Stimulated activated CD8-positive, alpha-beta memory T cell treated with anti-CD3 and anti-CD28 coated beads, Interleukin-15, amount 100 ng/mL, for 24 hours (primary cell): ENCODE results near the gene SESTD1.
"Not testable (repeated sequence)": the region's sequence is repeated elsewhere in the genome, so short reads cannot be mapped to it uniquely, and the experiment has no call there.

Experiments
- DNase-seq: peaks from one replicate; pipeline ENCODE4 v3.0.0-alpha.2; 2020; ENCODE audit warnings: low read depth

SESTD1 gene

GRCh38 chr2:179268277-179268925 is 3.8 kb upstream of the SESTD1 start:
- DNase-seq, result no peak

GRCh38 chr2:179266271-179266670 is 1.6 kb upstream of the SESTD1 start:
- no peak for DNase-seq

DNA sequence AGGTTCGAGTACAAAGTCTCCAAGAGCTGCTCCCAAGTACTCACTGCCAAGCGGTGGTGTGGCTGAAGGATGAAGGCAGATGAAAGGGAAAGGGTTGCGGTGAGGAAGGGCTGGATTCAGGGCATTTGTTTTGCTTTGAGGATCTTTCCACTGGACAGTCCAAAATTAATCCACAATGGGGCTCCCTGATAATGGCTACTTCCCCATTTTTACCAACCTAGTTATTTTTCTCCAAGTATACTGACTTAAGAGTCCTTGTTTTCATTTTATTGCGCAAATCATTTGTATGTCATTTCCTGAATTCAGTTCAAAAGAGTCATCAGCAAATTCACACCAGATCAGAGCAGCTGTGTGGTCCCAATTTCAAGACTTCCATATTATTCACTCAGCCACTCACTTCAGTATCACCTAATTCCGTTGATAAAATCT is 464 bp upstream of the SESTD1 start:
- no peak for DNase-seq

DNA sequence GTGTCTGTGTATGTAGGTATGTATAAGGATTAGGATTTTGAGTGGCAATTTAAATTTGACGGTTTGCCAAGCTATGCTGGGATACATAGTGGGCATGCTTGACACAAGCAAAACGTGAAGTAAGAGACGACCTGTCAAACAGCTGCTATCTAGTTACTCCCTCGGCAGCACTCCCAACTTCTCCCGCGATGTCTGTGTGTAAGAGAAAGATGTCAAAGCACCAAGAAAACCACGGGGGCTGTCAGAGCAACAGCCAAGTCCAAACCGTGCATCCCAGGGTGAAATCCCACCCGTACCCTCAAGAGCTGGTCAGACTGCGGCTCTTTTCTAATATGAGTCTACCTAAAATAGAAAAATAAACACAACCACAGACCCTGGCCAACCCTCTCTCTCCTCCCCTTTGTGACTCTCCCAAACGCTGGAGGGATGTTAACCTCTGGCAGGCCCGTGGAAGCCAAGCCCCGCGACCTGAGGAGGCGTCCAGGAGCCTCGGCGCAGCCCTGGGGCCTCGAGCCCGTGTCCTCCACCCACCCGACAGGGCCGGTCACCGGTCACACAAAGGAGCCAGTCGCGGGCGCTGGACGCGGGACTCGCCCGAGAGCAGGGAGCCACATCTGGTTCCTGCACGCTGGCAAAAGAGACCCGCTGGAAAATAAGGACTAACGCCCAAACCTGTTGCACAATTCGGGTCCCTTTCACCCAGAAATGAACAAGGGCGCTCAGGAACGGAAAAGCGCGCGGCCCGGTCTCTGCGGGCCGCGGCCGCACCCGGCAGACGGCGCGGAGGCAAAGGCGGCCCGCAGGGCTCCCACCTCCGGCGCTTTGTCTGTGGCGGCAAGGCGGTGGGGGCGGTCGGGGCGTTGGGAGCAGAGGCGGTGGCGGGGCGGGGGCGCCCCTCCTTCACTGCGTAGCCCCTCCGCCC is 925 bp downstream of the SESTD1 start:
- DNase-seq, result no peak

DNA sequence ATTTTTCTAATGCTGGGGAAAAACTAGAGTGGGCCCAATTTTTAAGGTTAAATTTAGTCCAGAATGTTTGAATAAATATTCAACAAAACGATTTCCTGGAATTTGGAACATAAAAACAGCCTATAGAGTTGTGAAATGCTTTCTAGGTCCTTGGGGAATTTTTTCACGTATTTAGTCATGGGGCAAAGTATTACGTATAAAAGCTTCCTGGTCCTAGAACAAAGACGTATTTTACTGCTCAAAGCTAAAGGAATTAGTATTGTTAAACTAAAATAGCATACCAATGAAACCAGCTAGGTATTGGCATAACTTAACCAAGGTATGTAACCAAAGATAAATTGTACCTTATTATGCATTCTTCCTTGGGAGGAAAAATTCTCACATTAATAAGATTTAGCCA is 1.6 kb downstream of the SESTD1 start:
- DNase-seq, result no peak

GRCh38 chr2:179262077-179262660 is 2.5 kb downstream of the SESTD1 start:
- no peak for DNase-seq

DNA sequence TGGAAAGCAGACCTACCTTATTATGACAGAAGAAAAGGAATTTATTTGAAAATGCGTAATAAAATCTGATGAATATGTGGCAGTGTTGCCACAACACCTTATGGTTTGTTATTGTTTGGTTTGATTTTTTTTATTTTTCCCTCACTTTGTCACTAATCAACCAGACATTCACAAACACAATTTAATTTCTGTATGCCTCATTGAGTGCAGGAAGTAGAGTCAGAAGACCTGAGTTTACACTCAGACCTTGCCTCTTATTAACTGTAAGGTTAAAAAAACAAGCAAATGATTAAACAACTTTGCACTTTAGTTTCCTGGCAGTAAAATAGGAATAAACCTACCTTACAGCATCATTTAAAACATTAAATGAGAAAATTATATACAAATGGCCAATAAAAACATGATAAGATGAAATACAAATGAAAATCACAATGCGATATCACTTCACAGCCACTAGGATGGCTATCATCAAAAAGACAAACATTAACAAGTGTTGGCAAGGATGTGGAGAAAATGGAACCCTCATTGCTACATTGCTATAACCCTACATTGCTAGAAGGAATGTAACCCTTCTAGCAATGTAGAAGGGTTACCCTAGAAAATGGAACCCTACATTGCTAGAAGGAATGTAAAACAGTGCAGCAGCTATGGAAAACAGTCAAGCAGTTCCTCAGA is 3.3 kb downstream of the SESTD1 start:
- no peak for DNase-seq

DNA sequence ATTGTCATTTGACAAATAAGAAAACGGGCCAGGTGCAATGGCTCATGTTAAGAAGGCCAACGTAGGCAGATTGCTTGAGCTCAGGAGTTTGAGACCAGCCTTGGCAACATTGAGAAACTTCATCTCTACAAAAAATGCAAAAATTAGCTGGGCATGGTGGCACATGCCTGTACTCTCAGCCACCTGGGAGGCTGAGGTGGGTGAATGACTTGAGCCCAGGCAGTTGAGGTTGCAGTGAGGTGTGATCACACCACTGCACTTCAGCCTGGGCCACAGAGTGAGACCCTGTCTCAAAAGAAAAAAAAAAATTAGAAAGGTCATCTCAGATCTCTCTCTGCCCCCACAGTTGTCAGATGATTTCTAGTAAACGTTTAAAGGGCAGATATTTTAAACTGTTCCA is 4.4 kb downstream of the SESTD1 start:
- no peak for DNase-seq

DNA sequence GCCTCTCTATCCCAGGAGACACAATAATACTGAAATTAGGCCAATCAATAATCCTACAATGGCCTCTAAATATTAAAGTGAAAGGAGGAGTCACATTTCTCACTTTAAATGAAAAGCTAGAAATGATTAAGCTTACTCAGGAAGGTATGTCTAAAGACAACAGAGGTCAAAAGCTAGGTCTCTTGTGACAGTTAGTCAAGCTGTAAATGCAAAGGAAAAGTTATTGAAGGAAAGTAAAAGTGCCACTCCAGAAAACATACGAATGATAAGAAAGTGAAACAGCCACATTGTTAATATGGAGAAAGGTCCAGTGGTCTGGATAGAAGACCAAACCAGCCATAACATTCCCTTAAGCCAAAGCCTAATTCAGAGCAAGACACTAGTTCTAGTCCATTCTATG is 9.5 kb downstream of the SESTD1 start:
- DNase-seq, result no peak

DNA sequence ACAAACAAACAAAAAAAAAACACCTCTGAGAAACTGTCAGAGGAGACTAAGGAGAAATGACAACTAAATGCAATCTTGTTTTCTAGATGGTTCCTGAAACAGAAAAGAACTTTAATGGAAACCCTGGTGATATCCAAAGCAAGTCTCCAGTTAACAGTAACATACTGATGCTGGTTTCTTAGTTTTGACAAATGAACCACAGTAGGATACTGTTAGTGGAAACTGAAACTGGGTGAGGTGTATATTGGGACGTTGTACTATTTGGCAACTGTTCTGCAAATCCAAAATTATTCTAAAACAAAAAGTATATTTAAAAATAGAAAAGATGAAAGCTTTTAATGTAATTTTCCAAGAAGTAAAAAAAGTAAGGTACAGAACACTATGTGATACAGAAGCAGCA is 11.4 kb downstream of the SESTD1 start:
- no peak for DNase-seq

- DNase-seq, result no peak
Measured at GRCh38 chr2:179252423-179252822, 12.2 kb downstream of the SESTD1 start.

GRCh38 chr2:179251870-179252269 is 12.8 kb downstream of the SESTD1 start:
- DNase-seq, result no peak

GRCh38 chr2:179250848-179251504 is 13.7 kb downstream of the SESTD1 start:
- no peak for DNase-seq

DNA sequence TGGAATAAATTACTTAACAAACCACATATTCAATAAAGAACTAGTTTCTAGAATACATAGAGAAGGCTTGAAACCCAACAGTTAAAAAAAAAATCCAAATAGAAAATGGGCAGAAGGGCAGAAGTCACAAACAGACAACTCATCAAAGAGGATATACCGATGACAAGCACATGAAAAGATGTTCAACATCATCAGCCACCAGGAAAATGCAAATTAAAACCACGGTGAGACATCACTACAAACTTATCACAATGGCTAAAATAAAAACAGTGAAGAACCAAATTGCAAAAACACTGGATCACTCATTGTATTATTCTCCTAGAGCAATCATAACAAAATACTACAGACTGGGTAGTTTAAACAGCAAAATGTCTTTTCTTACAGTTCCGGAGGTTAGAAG is 14.5 kb downstream of the SESTD1 start:
- DNase-seq, result no peak

DNA sequence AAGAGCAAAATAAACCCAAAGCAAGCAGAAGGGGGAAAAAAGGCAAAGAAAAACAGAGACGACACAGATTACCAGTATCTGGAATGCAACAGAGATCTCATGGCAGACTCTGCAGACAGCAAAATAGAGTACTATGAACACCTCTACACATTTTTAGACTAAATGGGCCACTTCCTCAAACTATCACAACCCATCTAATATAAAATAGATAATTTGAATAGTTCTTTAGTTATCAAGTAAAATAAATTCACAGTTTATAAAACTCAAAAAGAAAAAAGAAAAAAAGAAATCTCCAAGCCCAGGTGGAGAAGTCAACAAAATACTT is 16.6 kb downstream of the SESTD1 start:
- DNase-seq, result no peak

DNA sequence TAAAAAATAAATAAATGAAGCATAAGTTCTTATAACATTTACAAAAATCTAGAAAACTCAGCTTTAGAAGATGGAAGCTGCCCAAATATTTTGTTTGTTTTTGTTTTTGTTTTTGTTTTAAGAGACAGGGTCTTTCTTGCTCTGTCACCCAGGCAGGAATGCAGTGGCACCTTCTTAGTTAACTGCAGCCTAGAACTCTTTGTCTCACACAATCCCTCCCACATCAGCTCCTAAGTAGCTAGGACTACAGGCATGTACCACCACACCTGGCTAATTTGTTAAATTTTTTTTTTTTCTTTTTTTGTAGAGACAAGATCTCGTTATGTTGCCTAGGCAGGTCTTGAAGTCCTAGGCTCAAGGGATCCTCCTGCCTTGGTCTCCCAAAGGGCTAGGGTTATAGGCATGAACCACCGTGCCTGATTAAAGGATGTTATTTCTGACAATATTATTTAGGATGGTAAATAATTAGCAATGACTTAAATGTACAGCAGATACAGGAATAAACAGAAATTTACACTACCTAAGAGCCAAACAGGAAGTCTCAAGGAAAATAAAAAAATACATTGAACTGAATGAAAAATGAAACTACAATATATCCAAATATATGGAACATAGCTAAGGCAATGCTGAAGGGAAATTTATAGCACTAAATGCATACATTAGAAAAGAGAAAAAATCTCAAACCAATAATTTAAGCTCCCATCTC is 17.2 kb downstream of the SESTD1 start:
- DNase-seq, result no peak

DNA sequence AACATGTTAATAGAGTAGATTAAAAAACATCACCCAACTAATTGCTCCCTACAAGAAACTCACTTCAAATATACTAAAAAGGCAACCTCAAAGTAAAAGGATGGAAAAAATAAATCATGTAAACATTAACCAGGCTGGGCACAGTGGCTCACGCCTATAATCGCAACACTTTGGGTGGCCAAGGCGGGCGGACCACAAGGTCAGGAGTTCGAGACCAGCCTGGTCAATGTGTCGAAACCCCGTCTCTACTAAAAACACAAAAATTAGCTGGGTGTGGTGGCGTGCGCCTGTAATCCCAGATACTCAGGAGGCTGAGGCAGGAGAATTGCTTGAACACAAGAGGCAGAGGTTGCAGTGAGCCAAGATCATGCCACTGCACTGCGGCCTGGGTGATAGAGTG is 18.8 kb downstream of the SESTD1 start:
- not testable (repeated sequence) for DNase-seq

- DNase-seq, result no peak
Measured at GRCh38 chr2:179243046-179243445, 21.6 kb downstream of the SESTD1 start.

DNA sequence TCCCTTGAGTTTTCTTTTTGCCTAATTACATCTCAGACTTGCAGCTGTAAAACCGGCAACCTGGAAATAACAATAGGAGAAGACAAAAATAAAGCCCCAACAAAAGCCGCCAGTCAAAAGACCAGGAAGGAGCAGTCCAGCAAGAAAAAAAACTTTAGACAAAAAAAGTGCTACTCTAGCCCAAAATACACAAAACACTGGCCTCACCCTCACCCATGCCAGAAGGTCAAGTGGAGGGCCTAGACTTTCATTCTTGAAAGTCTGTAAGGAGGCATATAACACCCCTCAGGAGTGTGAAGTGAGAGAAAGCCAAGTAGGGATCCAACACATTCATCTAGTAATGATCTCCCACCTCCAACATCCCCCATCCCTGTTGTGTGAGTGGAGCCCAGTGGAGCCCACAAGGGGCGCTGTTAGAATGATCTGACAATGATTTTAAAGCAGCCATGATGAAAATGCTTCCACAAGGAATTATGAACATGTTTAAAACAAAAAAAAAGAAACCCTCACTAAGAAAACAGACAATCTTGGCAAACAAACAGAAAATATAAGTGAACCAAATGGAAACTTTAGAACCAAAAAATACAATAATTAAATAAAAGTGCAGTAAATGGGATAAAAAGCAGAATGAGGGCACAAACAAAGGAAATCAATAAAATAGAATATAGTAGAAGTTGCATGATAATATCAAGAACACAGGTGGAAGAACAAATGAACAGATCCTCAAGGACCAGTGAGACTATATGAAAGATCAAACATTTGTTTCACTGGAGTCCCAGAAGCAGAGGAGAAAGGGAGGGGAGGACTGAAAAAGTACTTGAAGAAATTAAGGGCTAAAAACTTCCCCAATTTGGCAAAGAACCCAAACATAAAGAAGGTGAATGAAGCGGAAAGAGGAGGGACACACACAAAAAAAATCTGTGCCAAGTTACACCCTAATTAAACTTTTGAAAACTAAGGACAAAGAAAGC is 23.9 kb downstream of the SESTD1 start:
- no peak for DNase-seq

GRCh38 chr2:179239838-179240237 is 24.8 kb downstream of the SESTD1 start:
- DNase-seq, result no peak
